ENCODE data around the gene CYP1A1. TPM values are rescaled to one million over a fixed set of nuclear protein-coding genes. Genes with fewer than 3 reads are reported as not detected.

Gene CYP1A1
- total RNA-seq, 4 donors from 2014 or later: 1.5 to 2.5 TPM; not detected in 2

DNA sequence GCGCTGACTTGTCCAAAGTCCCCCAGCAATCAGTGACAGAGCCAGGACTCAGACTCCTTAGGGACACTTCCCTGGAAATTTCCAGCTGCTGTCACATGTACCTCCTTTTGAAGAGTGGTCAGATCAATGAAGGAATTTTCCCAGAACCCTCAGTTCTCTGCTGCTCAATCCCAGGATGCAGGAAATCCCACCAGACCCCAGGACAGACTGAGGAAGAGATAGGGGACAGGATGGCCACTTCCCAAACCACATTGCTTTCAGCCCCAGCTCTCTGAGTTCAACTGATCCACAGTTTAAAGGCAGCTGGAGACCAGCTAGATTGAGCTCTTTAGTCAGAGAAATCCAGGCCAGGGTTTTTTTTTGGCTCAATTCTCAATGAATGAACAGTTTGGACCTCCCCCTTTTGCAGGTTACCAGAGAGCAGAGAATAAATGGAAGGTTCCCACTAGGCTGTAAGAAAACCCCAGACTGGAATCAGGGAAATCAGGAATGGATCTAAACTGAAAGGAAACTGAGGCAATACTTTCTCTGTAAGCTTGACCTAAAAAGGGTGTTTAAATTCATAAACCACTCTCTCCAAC, 1.5 kb downstream of the CYP1A1 start:
- no peak for DNase-seq (ENCODE audit: extremely low spot score)
- no peaks in the 10 kb centered on the region for H3K36me3 ChIP-seq
- intact Hi-C loops (cut with DNase I): no loop called here
- TF ChIP-seq, protein P1, sequence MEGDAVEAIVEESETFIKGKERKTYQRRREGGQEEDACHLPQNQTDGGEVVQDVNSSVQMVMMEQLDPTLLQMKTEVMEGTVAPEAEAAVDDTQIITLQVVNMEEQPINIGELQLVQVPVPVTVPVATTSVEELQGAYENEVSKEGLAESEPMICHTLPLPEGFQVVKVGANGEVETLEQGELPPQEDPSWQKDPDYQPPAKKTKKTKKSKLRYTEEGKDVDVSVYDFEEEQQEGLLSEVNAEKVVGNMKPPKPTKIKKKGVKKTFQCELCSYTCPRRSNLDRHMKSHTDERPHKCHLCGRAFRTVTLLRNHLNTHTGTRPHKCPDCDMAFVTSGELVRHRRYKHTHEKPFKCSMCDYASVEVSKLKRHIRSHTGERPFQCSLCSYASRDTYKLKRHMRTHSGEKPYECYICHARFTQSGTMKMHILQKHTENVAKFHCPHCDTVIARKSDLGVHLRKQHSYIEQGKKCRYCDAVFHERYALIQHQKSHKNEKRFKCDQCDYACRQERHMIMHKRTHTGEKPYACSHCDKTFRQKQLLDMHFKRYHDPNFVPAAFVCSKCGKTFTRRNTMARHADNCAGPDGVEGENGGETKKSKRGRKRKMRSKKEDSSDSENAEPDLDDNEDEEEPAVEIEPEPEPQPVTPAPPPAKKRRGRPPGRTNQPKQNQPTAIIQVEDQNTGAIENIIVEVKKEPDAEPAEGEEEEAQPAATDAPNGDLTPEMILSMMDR (IDR thresholded peaks at IDR 0.05): no peak
- TF ChIP-seq EP300 (IDR thresholded peaks at IDR 0.05): no peak
- TF ChIP-seq POLR2A (IDR thresholded peaks at IDR 0.05; ENCODE audit: low read depth): no peak
- TF ChIP-seq POLR2AphosphoS5 (IDR thresholded peaks at IDR 0.05): no peak
- H3K27me3 ChIP-seq: peaks cover 0 to 31% (median 0%) of the 10 kb centered on the region in 4 donors
- H3K4me3 ChIP-seq: no peak overlapping the region
- 55% methylated on average over 1 of the region's 1 CpG for WGBS
- no peak overlapping the region for H3K27ac ChIP-seq (replicated peaks in 1 of 4)
- no peaks in the 10 kb centered on the region for H3K9me3 ChIP-seq
- H3K4me1 ChIP-seq: peaks cover 11 to 20% (median 19%) of the 10 kb centered on the region in 4 donors

DNA sequence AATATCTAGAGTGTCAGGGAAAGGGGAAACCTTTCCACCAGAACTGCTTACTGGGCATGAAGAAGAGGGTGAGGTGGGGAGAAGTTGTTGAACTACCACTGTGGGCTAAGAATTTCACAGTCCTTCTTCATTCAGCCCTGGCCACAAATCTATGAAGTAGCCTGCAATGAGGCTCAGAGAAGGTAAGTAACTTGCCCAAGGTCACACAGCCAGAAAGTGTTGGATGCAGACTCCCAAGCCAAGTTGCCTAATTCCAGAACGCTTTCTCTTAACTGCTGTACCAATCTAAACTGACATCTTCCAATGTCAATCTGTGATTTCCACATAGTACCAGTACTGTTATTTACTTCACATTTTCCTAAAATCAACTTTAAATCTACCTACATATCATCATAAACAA, 2.1 kb downstream of the CYP1A1 start:
- H3K36me3 ChIP-seq: no peaks in the 10 kb centered on the region
- WGBS: 65% methylated on average over 1 of the region's 1 CpG

DNA sequence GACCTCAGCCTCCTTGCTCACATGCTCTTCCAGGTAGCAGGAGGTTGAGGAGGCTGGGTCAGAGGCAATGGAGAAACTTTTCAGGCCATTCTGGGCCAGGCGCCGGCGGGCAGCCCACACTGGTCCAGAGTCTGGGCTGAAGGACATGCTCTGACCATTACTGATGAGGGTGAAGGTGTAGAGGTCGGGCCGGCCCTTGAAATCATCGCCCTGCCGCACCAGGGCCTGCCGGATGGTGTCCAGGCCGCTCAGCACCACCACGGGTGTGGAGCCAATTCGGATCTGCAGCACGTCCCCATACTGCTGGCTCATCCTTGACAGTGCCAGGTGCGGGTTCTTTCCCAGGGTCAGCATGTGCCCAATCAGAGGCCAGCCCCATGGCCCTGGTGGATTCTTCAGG, 2.7 kb downstream of the CYP1A1 start:
- no peak overlapping the region for H3K27ac ChIP-seq (replicated peaks in 1 of 4)
- no peak overlapping the region for H3K4me3 ChIP-seq
- no peak for DNase-seq (ENCODE audit: extremely low spot score)
- peaks cover 10 to 20% (median 19%) of the 10 kb centered on the region in 4 donors for H3K4me1 ChIP-seq
- WGBS: 89% methylated on average over 10 of the region's 13 CpGs
- H3K9me3 ChIP-seq: no peaks in the 10 kb centered on the region
- peaks cover 0 to 21% (median 0%) of the 10 kb centered on the region in 4 donors for H3K27me3 ChIP-seq
- H3K36me3 ChIP-seq: no peaks in the 10 kb centered on the region
- TF ChIP-seq, protein P1 (IDR thresholded peaks at IDR 0.05): no peak
- TF ChIP-seq EP300 (IDR thresholded peaks at IDR 0.05) (no peak), POLR2A (IDR thresholded peaks at IDR 0.05; ENCODE audit: low read depth) (no peak)
- intact Hi-C loops (cut with DNase I): no loop called here

More for the DNA sequence above, 2.1 kb downstream of the CYP1A1 start:
- TF ChIP-seq, protein P1 (IDR thresholded peaks at IDR 0.05): no peak
- TF ChIP-seq POLR2A (IDR thresholded peaks at IDR 0.05; ENCODE audit: low read depth) (no peak), POLR2AphosphoS5 (IDR thresholded peaks at IDR 0.05) (no peak), EP300 (IDR thresholded peaks at IDR 0.05) (no peak)
- Histone ChIP-seq H3K9me3 (no peaks in the 10 kb centered on the region), H3K4me3 (no peak overlapping the region), H3K27me3 (peaks cover 0 to 25% (median 0%) of the 10 kb centered on the region in 4 donors), H3K27ac (replicated peaks in 1 of 4) (no peak overlapping the region), H3K4me1 (peaks cover 11 to 20% (median 19%) of the 10 kb centered on the region in 4 donors)
- DNase-seq (ENCODE audit: extremely low spot score): no peak
- intact Hi-C loops (cut with DNase I): no loop called here

- peak; percentile 19 for DNase-seq (ENCODE audit: extremely low spot score)
- no peaks in the 10 kb centered on the region for H3K4me1 ChIP-seq
- TF ChIP-seq, protein P1 (IDR thresholded peaks at IDR 0.05): no peak
- TF ChIP-seq POLR2A (IDR thresholded peaks at IDR 0.05; ENCODE audit: low read depth) (no peak), POLR2AphosphoS5 (IDR thresholded peaks at IDR 0.05) (no peak), EP300 (IDR thresholded peaks at IDR 0.05) (no peak)
- 78% methylated on average over 5 of the region's 5 CpGs for WGBS
- intact Hi-C loops (cut with DNase I): no loop called here
- H3K4me3 ChIP-seq: no peak overlapping the region
- H3K27me3 ChIP-seq: no peaks in the 10 kb centered on the region
- H3K9me3 ChIP-seq: no peaks in the 10 kb centered on the region
- H3K27ac ChIP-seq (replicated peaks in 1 of 4): no peak overlapping the region
- no peaks in the 10 kb centered on the region for H3K36me3 ChIP-seq
Observed at GRCh38 chr15:74716651-74717050, 8.7 kb downstream of the CYP1A1 start.

DNA sequence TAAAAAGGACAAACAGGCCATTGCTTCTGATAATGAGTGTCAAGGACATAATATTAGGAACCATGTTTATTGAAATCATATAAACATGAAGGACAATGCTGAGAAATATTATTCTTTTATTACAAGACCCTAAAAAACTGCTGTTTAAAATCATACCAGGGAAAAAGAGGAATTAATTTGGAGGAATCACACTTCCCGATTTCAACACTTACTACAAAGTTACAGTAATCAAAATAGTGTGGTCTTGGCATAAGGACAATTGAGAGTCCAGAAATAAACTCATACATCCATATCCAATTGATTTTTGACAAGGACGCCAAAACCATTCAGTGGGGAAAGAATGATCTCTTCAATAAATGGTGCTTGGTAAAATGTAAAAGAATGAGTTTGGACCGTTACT, 13.0 kb downstream of the CYP1A1 start:
- H3K4me3 ChIP-seq: no peak overlapping the region
- no peaks in the 10 kb centered on the region for H3K4me1 ChIP-seq
- no peak for TF ChIP-seq POLR2A (IDR thresholded peaks at IDR 0.05; ENCODE audit: low read depth)
- TF ChIP-seq, protein P1 (IDR thresholded peaks at IDR 0.05): no peak
- no peak for TF ChIP-seq POLR2AphosphoS5 (IDR thresholded peaks at IDR 0.05)
- TF ChIP-seq EP300 (IDR thresholded peaks at IDR 0.05): no peak
- no peaks in the 10 kb centered on the region for H3K36me3 ChIP-seq
- no peak for DNase-seq (ENCODE audit: extremely low spot score)
- intact Hi-C loops (cut with DNase I): no loop called here
- H3K27me3 ChIP-seq: peaks cover 0 to 15% (median 0%) of the 10 kb centered on the region in 4 donors
- no peak overlapping the region for H3K27ac ChIP-seq (replicated peaks in 1 of 4)
- 70% methylated on average over 3 of the region's 3 CpGs for WGBS
- no peaks in the 10 kb centered on the region for H3K9me3 ChIP-seq

Data from esophagus muscularis mucosa (tissue), 4 donors.